Nephron progenitor cell (in vitro differentiated cells): ENCODE measurements around the gene DIP2C.

Experiments used
- DNase-seq: peaks from one replicate; pipeline ENCODE4 v3.0.0; 2021
- H3K27ac Mint-ChIP-seq: 2 replicates; pipeline ENCODE4 v1.8.0; 2021; ENCODE audit warnings: mild to moderate bottlenecking, moderate library complexity, mixed read lengths
- H3K27me3 Mint-ChIP-seq: 2 replicates; pipeline ENCODE4 v1.8.0; 2021; ENCODE audit warnings: mild to moderate bottlenecking, low read depth, mixed read lengths; ENCODE audit not compliant: poor library complexity
- H3K36me3 Mint-ChIP-seq: 2 replicates; pipeline ENCODE4 v1.8.0; 2021; ENCODE audit warnings: low read depth, mixed read lengths
- H3K4me1 Mint-ChIP-seq: 2 replicates; pipeline ENCODE4 v1.8.0; 2021; ENCODE audit warnings: mixed read lengths
- H3K4me3 Mint-ChIP-seq: 2 replicates; pipeline ENCODE4 v1.8.0; 2021; ENCODE audit warnings: mild to moderate bottlenecking, moderate library complexity, mixed read lengths
- H3K9me3 Mint-ChIP-seq: 2 replicates; pipeline ENCODE4 v1.8.0; 2021; ENCODE audit warnings: mild to moderate bottlenecking, moderate library complexity, mixed read lengths
- TF ChIP-seq, protein P1 (sequence below): fragments of 200-600 bp; sonication (generic); IDR thresholded peaks from 2 replicates; pipeline ENCODE4 v1.5.0; 2021; ENCODE audit warnings: antibody characterized with exemption

The DIP2C gene

DNA sequence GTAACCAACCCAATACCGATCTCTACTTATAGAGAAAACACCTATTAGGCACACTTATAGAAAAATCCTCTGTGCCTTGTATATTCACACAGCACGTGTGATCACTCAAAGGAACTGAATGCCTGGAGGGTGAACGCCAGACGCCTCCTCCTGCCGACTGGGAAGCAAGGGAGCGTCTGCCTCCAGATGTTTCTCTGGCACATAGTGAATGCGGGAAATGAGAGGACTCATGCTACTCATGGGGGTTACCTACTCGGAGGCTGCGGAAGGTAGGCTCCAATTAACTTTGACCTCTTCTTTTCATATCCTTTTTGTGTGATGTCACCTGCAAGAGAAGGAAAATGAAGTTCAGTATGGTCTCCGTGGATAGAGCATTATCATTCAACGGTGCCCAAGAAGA is 203.3 kb downstream of the DIP2C start:
- DNase-seq = no peak
- peaks cover 36% of the 10 kb centered on the region for H3K36me3 Mint-ChIP-seq
- no peaks in the 10 kb centered on the region for H3K27me3 Mint-ChIP-seq
- H3K27ac Mint-ChIP-seq = peak overlapping the region; percentile 79
- H3K4me3 Mint-ChIP-seq = no peak overlapping the region
- peaks cover 49% of the 10 kb centered on the region for H3K4me1 Mint-ChIP-seq
- TF ChIP-seq, protein P1, sequence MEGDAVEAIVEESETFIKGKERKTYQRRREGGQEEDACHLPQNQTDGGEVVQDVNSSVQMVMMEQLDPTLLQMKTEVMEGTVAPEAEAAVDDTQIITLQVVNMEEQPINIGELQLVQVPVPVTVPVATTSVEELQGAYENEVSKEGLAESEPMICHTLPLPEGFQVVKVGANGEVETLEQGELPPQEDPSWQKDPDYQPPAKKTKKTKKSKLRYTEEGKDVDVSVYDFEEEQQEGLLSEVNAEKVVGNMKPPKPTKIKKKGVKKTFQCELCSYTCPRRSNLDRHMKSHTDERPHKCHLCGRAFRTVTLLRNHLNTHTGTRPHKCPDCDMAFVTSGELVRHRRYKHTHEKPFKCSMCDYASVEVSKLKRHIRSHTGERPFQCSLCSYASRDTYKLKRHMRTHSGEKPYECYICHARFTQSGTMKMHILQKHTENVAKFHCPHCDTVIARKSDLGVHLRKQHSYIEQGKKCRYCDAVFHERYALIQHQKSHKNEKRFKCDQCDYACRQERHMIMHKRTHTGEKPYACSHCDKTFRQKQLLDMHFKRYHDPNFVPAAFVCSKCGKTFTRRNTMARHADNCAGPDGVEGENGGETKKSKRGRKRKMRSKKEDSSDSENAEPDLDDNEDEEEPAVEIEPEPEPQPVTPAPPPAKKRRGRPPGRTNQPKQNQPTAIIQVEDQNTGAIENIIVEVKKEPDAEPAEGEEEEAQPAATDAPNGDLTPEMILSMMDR = no peak
- peaks cover 2% of the 10 kb centered on the region for H3K9me3 Mint-ChIP-seq

DNA sequence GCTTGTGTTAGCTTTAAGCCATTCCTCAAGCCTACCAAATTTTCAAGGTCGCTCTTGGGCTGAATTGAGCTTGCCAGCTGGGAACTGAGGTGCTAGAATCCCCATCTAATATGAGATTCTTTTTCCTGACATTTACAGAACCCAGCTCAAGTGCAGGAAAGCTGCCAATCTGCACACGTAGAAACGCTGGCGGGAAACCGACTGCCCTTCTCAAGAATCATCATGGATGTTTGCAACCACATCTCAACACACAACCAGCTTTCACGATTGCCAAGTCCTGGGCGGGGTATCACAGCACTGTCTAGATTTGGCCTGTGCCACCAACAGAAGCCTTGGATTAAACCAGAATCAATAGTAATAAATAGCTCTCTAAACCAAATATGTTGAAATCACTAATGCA is 203.7 kb downstream of the DIP2C start:
- Mint-ChIP-seq H3K36me3 (peaks cover 36% of the 10 kb centered on the region), H3K9me3 (peaks cover 2% of the 10 kb centered on the region), H3K27ac (peak overlapping the region; percentile 79), H3K4me3 (no peak overlapping the region), H3K4me1 (peaks cover 46% of the 10 kb centered on the region), H3K27me3 (no peaks in the 10 kb centered on the region)
- TF ChIP-seq, protein P1 = no peak
- no peak for DNase-seq

DNA sequence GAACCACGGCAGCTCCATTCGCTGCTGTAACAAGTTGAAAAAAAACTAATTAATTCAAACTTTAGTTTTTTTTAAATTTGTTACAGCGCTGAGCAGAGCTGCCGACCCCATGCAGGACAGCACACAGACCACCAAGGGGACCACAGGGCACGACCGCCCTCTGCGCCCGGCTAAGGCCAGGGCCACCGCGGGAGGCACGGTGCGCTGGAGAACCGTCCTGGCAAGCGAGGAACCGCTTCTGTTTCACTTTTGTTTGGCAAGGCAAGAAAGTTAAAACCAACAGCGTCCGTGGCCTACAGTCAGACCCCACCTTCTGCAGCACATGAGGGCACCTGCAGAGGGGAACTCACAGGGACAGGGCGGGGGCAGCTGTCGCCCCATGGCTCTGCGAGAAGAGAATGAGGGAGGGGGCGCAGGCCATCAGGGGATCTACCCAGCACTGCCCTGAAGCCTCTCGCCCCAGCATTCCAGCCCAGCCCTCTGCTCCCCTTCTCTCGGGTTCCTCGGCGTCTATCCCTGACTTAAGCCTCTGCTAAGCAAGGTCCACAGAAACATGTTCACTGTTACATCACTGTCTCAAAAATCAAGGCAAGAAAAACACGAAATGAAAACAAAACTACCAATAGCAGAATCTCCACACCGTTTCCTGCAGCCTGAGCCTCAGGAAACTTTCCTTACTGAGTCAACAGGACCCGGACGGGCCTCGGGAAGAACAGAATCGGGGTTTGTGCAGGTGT is 204.4 kb downstream of the DIP2C start:
- no peak for DNase-seq
- Mint-ChIP-seq H3K4me1 (peaks cover 39% of the 10 kb centered on the region), H3K4me3 (no peak overlapping the region), H3K36me3 (peaks cover 32% of the 10 kb centered on the region), H3K9me3 (peaks cover 2% of the 10 kb centered on the region), H3K27me3 (no peaks in the 10 kb centered on the region), H3K27ac (no peak overlapping the region)
- TF ChIP-seq, protein P1 = no peak

DNA sequence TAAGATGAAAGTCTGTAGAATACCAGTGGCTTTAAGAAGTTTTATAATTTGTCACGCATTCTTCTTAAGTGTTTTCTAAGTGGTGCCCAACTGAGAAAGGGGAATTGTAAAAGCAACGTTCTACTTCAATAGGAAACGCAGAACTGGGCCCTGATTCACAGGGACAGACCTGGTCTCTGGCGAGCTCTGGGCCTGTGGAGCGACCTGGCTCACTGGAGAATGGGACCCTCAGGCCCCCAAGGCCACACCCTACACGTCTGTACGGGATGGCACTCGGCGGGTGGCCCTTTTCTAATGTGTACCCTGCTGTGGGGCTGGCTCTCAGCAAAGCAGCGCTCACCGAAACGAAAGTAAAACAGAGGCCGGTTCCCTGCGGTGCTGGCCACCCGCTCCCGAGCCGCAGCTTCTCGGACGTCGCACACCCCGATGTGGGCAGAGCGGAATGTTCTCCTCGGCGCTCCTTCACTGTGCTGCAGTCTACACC is 205.0 kb downstream of the DIP2C start:
- Mint-ChIP-seq H3K9me3 (peaks cover 2% of the 10 kb centered on the region), H3K4me1 (peaks cover 38% of the 10 kb centered on the region)

DNA sequence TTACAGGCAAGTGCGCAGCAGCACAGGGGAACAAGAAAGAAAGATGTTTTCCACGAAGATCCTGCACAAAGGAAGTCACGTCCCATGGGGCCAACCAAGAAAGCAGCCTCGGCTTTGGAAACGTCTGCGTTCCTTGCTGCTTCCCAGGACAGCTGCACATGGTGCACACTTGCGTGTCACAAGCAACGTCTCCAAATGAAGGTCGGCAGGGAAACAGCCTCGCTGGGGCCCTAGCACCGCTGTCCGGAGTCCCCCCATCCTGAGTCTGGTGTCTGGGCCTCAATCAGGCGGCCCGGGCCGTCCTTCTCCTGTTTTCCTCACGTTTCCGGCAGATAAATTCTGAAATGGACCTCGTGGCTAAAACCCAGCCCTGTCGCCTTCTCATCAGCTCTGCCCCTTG is 206.2 kb downstream of the DIP2C start:
- TF ChIP-seq, protein P1 = no peak
- H3K9me3 Mint-ChIP-seq = peaks cover 5% of the 10 kb centered on the region
- DNase-seq = no peak
- peaks cover 28% of the 10 kb centered on the region for H3K36me3 Mint-ChIP-seq
- H3K4me1 Mint-ChIP-seq = peaks cover 35% of the 10 kb centered on the region
- no peaks in the 10 kb centered on the region for H3K27me3 Mint-ChIP-seq
- peak overlapping the region; percentile 87 for H3K27ac Mint-ChIP-seq
- H3K4me3 Mint-ChIP-seq = no peak overlapping the region

More for the DNA sequence above, 205.0 kb downstream of the DIP2C start:
- Mint-ChIP-seq H3K4me3 (no peak overlapping the region), H3K36me3 (peaks cover 30% of the 10 kb centered on the region), H3K27me3 (no peaks in the 10 kb centered on the region), H3K27ac (no peak overlapping the region)
- TF ChIP-seq, protein P1 = no peak
- DNase-seq = no peak

DNA sequence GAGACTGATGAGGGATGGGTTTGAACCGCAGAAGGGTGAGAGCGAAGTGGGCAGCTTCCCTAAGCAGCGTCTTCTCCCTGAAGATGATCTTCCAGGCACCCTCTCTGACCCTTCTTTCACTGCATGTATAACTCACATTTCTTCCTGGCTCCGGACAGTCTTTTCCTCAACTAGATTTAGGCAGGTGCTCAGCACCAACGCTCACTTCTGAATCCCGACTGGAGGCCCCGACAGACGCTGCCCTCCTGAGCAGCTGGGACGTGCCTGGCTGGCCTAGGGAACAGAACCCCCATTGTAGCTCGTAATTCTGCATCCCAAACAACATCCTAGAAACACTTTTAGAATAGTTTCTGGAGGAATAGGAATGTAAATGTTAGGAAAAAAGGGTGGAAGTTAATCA is 206.6 kb downstream of the DIP2C start:
- Mint-ChIP-seq H3K27ac (peak overlapping the region; percentile 87), H3K4me1 (peaks cover 35% of the 10 kb centered on the region), H3K36me3 (peaks cover 29% of the 10 kb centered on the region), H3K27me3 (no peaks in the 10 kb centered on the region), H3K9me3 (peaks cover 8% of the 10 kb centered on the region), H3K4me3 (no peak overlapping the region)
- no peak for DNase-seq
- TF ChIP-seq, protein P1 = no peak
